ENCODE results near the gene TYRO3.
A peak's percentile ranks its signal among the peaks of the same experiment; 100 is the strongest.
"Not testable (repeated sequence)": the region's sequence is repeated elsewhere in the genome, so short reads cannot be mapped to it uniquely, and the experiment has no call there.

TYRO3 gene

GRCh38 chr15:41567261-41567660, 8.2 kb downstream of the TYRO3 start:
- in situ Hi-C loops (cut with HindIII; ENCODE audit: low pct_ligation_motif_present, low pct_unique_long_range_greater_than_20kb, low sequenced_read_pairs): no loop called here
- DNase-seq: no peak

- in situ Hi-C loops (cut with HindIII; ENCODE audit: low pct_ligation_motif_present, low pct_unique_long_range_greater_than_20kb, low sequenced_read_pairs): no loop called here
- no peak for DNase-seq
Observed at GRCh38 chr15:41567862-41568261, 8.8 kb downstream of the TYRO3 start.

- no peak for DNase-seq
- in situ Hi-C loops (cut with HindIII; ENCODE audit: low pct_ligation_motif_present, low pct_unique_long_range_greater_than_20kb, low sequenced_read_pairs): no loop called here
Observed at GRCh38 chr15:41568350-41569017, 9.5 kb downstream of the TYRO3 start.

GRCh38 chr15:41569232-41569631, 10.2 kb downstream of the TYRO3 start:
- in situ Hi-C loops (cut with HindIII; ENCODE audit: low pct_ligation_motif_present, low pct_unique_long_range_greater_than_20kb, low sequenced_read_pairs); DNase-seq: not testable (repeated sequence)

DNA sequence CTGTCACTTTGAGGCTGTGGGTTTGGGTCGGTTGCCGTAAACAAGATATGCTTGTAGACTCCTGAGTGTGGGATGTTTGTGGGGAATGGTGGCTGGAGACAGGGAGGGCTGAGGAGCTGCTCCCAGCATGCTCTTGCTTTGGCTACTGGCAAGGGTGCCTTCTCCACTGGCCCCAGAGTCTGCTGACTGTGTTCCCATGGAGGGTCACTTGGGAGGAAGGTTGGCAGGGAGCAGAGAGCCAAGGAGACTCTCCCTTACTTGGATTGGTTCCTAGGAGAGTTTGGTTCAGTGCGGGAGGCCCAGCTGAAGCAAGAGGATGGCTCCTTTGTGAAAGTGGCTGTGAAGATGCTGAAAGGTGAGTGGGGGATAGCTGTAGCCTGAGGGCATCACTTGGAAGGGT, 11.8 kb downstream of the TYRO3 start:
- in situ Hi-C loops (cut with HindIII; ENCODE audit: low pct_ligation_motif_present, low pct_unique_long_range_greater_than_20kb, low sequenced_read_pairs): no loop called here
- DNase-seq: no peak

GRCh38 chr15:41571948-41572347, 12.9 kb downstream of the TYRO3 start:
- in situ Hi-C loops (cut with HindIII; ENCODE audit: low pct_ligation_motif_present, low pct_unique_long_range_greater_than_20kb, low sequenced_read_pairs): no loop called here
- no peak for DNase-seq

- DNase-seq: no peak
- in situ Hi-C loops (cut with HindIII; ENCODE audit: low pct_ligation_motif_present, low pct_unique_long_range_greater_than_20kb, low sequenced_read_pairs): no loop called here
Observed at GRCh38 chr15:41572866-41573265, 13.9 kb downstream of the TYRO3 start.

GRCh38 chr15:41573396-41573795, 14.4 kb downstream of the TYRO3 start:
- no peak for DNase-seq
- in situ Hi-C loops (cut with HindIII; ENCODE audit: low pct_ligation_motif_present, low pct_unique_long_range_greater_than_20kb, low sequenced_read_pairs): no loop called here

GRCh38 chr15:41574158-41574557, 15.1 kb downstream of the TYRO3 start:
- DNase-seq: no peak
- in situ Hi-C loops (cut with HindIII; ENCODE audit: low pct_ligation_motif_present, low pct_unique_long_range_greater_than_20kb, low sequenced_read_pairs): no loop called here

- no peak for DNase-seq
- in situ Hi-C loops (cut with HindIII; ENCODE audit: low pct_ligation_motif_present, low pct_unique_long_range_greater_than_20kb, low sequenced_read_pairs): no loop called here
Observed at GRCh38 chr15:41575282-41575681, 16.3 kb downstream of the TYRO3 start.

- DNase-seq: no peak
Observed at GRCh38 chr15:41577863-41578735, 19.1 kb downstream of the TYRO3 start.

GRCh38 chr15:41578736-41579383, 19.8 kb downstream of the TYRO3 start:
- in situ Hi-C loops (cut with HindIII; ENCODE audit: low pct_ligation_motif_present, low pct_unique_long_range_greater_than_20kb, low sequenced_read_pairs): no loop called here
- no peak for DNase-seq

More at GRCh38 chr15:41577863-41578735, 19.1 kb downstream of the TYRO3 start:
- in situ Hi-C loops (cut with HindIII; ENCODE audit: low pct_ligation_motif_present, low pct_unique_long_range_greater_than_20kb, low sequenced_read_pairs): no loop called here

- no peak for DNase-seq
- in situ Hi-C loops (cut with HindIII; ENCODE audit: low pct_ligation_motif_present, low pct_unique_long_range_greater_than_20kb, low sequenced_read_pairs): no loop called here
Observed at GRCh38 chr15:41581110-41581509, 22.1 kb downstream of the TYRO3 start.

- DNase-seq: no peak
- in situ Hi-C loops (cut with HindIII; ENCODE audit: low pct_ligation_motif_present, low pct_unique_long_range_greater_than_20kb, low sequenced_read_pairs): no loop called here
Observed at GRCh38 chr15:41583795-41584194, 24.8 kb downstream of the TYRO3 start.

DNA sequence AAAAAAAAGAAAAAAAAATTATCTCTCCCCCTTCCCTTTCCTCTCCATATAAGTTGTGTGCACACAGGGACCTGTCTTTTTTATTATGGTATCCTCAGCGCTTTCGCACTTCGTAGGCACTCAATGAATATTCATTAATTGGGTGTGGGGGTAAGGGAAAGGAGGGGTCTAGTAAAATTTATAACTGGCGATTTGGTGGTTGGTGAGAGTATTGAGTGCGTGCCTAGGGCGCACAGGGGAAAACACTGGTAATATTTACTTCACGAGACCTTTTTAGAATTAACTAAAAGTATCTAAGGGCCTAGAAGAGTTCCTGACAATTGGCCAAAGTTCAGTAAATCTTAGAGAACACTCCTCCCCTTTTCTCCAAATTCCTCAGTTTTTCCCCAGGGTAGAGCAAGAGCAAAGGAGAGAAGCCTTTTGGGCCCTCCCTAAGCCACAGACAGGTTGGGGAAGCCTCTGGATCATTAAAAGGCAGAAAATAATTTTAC, 25.7 kb downstream of the TYRO3 start:
- DNase-seq: no peak
- in situ Hi-C loops (cut with HindIII; ENCODE audit: low pct_ligation_motif_present, low pct_unique_long_range_greater_than_20kb, low sequenced_read_pairs): no loop called here

DNA sequence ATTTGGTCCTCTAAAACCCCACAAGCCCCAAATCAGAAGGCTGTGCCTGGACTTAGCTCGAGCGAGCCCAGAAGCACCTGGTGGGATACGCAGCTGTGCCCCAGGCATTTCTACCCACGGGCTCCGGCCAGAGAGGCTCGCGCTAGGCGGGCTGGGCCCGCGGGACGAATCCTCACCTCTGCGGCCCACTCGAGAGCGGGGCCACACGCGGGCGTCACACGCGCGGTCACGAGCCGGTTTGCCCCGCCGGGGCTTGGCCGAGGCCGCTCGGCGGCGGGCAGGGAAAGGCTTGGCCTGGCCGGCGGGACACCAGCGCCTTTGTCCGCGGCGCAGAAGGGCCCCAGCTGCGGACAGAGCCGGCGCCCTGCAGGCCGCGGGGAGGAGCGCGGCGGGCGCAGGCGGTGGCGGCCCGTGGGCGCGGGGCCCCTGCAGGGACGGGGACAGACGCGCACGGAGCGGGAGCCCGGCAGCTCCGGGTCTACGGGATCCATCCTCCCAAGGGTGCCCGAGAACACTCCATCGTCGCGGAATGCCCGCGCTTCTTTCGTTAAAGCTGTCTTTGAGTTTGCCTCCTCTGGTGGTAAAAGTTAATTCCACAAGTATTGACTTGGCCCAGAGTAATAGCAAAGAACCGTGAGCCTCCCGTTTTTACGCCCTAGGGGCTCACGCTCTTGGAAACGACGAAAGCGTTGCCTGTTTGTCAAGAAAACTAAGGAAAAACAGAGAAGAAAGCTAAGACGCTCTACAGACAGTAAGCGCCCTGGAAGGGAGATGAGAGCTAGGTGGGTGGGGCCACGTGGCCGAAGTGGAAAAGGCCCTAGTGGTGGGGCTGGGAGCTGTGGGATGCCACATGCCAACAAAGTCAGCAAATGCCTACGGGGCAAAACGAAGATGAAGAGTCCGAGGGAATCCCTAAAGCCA, 26.4 kb downstream of the TYRO3 start:
- in situ Hi-C loops (cut with HindIII; ENCODE audit: low pct_ligation_motif_present, low pct_unique_long_range_greater_than_20kb, low sequenced_read_pairs): no loop called here
- DNase-seq: peak; percentile 61

GRCh38 chr15:41586531-41587282, 27.7 kb downstream of the TYRO3 start:
- in situ Hi-C loops (cut with HindIII; ENCODE audit: low pct_ligation_motif_present, low pct_unique_long_range_greater_than_20kb, low sequenced_read_pairs); DNase-seq: not testable (repeated sequence)

- in situ Hi-C loops (cut with HindIII; ENCODE audit: low pct_ligation_motif_present, low pct_unique_long_range_greater_than_20kb, low sequenced_read_pairs); DNase-seq: not testable (repeated sequence)
Observed at GRCh38 chr15:41589018-41589417, 30.0 kb downstream of the TYRO3 start.

Measured in ACHN (cell line).